Astrocyte of the hippocampus (primary cell): ENCODE data around the gene DLGAP4.

ENCODE experiments used
- DNase-seq: peaks from one replicate; pipeline ENCODE4 v3.0.0; 2011; ENCODE audit warnings: low read depth, low spot score

The DLGAP4 gene

GRCh38 chr20:36333841-36334240 is 27.7 kb downstream of the DLGAP4 start:
- DNase-seq = no peak

GRCh38 chr20:36334281-36335205 is 28.4 kb downstream of the DLGAP4 start:
- no peak for DNase-seq

GRCh38 chr20:36335206-36335870 is 29.2 kb downstream of the DLGAP4 start:
- no peak for DNase-seq

- DNase-seq = no peak
Observed at GRCh38 chr20:36336204-36336603, 30.1 kb downstream of the DLGAP4 start.

GRCh38 chr20:36336954-36337704 is 31.0 kb downstream of the DLGAP4 start:
- no peak for DNase-seq

- DNase-seq = no peak
Observed at GRCh38 chr20:36337886-36338285, 31.7 kb downstream of the DLGAP4 start.

GRCh38 chr20:36339646-36340592 is 33.8 kb downstream of the DLGAP4 start:
- no peak for DNase-seq

- no peak for DNase-seq
Observed at GRCh38 chr20:36340593-36340990, 34.5 kb downstream of the DLGAP4 start.

- no peak for DNase-seq
Observed at GRCh38 chr20:36341331-36342020, 35.3 kb downstream of the DLGAP4 start.

GRCh38 chr20:36342331-36343120 is 36.4 kb downstream of the DLGAP4 start:
- no peak for DNase-seq

- no peak for DNase-seq
Observed at GRCh38 chr20:36343641-36344040, 37.5 kb downstream of the DLGAP4 start.

- DNase-seq = peak; percentile 84
Observed at GRCh38 chr20:36344517-36345132, 38.5 kb downstream of the DLGAP4 start.

GRCh38 chr20:36346256-36346655 is 40.1 kb downstream of the DLGAP4 start:
- DNase-seq = no peak

GRCh38 chr20:36349384-36350170 is 43.4 kb downstream of the DLGAP4 start:
- DNase-seq = no peak

GRCh38 chr20:36350439-36350838 is 44.3 kb downstream of the DLGAP4 start:
- DNase-seq = no peak

GRCh38 chr20:36351937-36352336 is 45.8 kb downstream of the DLGAP4 start:
- DNase-seq = no peak

- no peak for DNase-seq
Observed at GRCh38 chr20:36352843-36353553, 46.9 kb downstream of the DLGAP4 start.

- no peak for DNase-seq
Observed at GRCh38 chr20:36353740-36354139, 47.6 kb downstream of the DLGAP4 start.
